ENCODE measurements around the gene MYO1E. TPM values are rescaled to one million over a fixed set of nuclear protein-coding genes. Genes with fewer than 3 reads are reported as not detected.
A peak's percentile ranks its signal among the peaks of the same experiment; 100 is the strongest.

The MYO1E gene
- total RNA-seq, 4 donors from 2014 or later, result 49.7 to 76.1 (median 65.6) TPM

GRCh38 chr15:59196416-59196815 lies 176.3 kb downstream of the MYO1E start:
- H3K36me3 ChIP-seq, result peaks cover 0 to 76% of the 10 kb centered on the region in 2 donors
- TF ChIP-seq CTCF (IDR thresholded peaks at IDR 0.05) (no peak), POLR2A (IDR thresholded peaks at IDR 0.05) (no peak), POLR2AphosphoS5 (IDR thresholded peaks at IDR 0.05) (no peak), EP300 (IDR thresholded peaks at IDR 0.05) (no peak)
- 96 to 100% methylated on average over 1 to 2 of the region's 2 CpGs for WGBS, 2 donors (ENCODE audit: low coverage in 1 of 2)
- H3K4me3 ChIP-seq, result no peak overlapping the region
- H3K9me3 ChIP-seq, result no peaks in the 10 kb centered on the region
- no peak overlapping the region for H3K27ac ChIP-seq
- peaks cover 0 to 10% (median 0%) of the 10 kb centered on the region in 3 donors for H3K4me1 ChIP-seq
- ATAC-seq, result no peak
- no peaks in the 10 kb centered on the region for H3K27me3 ChIP-seq

- 89 to 90% methylated on average over 6 to 8 of the region's 10 CpGs for WGBS, 2 donors (ENCODE audit: low coverage in 1 of 2)
- no peaks in the 10 kb centered on the region for H3K9me3 ChIP-seq
- peaks cover 0 to 73% of the 10 kb centered on the region in 2 donors for H3K36me3 ChIP-seq
- no peaks in the 10 kb centered on the region for H3K27me3 ChIP-seq
- no peak overlapping the region for H3K4me3 ChIP-seq
- H3K27ac ChIP-seq, result no peak overlapping the region
- peaks cover 0 to 12% (median 0%) of the 10 kb centered on the region in 3 donors for H3K4me1 ChIP-seq
- ATAC-seq, result no peak
- TF ChIP-seq POLR2AphosphoS5 (IDR thresholded peaks at IDR 0.05) (no peak), EP300 (IDR thresholded peaks at IDR 0.05) (no peak)
These were observed 177.9 kb downstream of the MYO1E start for GRCh38 chr15:59194639-59195325.

- Histone ChIP-seq H3K36me3 (peaks cover 0 to 78% of the 10 kb centered on the region in 2 donors), H3K9me3 (peaks cover 0 to 7% (median 0%) of the 10 kb centered on the region in 3 donors), H3K4me1 (peaks cover 0 to 12% (median 0%) of the 10 kb centered on the region in 3 donors), H3K27me3 (no peaks in the 10 kb centered on the region), H3K4me3 (no peak overlapping the region), H3K27ac (no peak overlapping the region)
- WGBS, 2 donors (ENCODE audit: low coverage in 1 of 2), result 67 to 88% methylated on average over 4 to 5 of the region's 6 CpGs
- no peak for ATAC-seq
- peak; percentile 29 for TF ChIP-seq POLR2AphosphoS5 (IDR thresholded peaks at IDR 0.05)
- no peak for TF ChIP-seq CTCF (IDR thresholded peaks at IDR 0.05)
- no peak for TF ChIP-seq EP300 (IDR thresholded peaks at IDR 0.05)
- TF ChIP-seq POLR2A (IDR thresholded peaks at IDR 0.05), result no peak
These were observed 180.8 kb downstream of the MYO1E start for GRCh38 chr15:59191855-59192237.

GRCh38 chr15:59190291-59190690 lies 182.4 kb downstream of the MYO1E start:
- ATAC-seq, result no peak
- Histone ChIP-seq H3K27ac (no peak overlapping the region), H3K27me3 (no peaks in the 10 kb centered on the region), H3K9me3 (peaks cover 0 to 7% (median 0%) of the 10 kb centered on the region in 3 donors), H3K4me1 (peaks cover 0 to 12% (median 0%) of the 10 kb centered on the region in 3 donors), H3K36me3 (peaks cover 0 to 72% of the 10 kb centered on the region in 2 donors), H3K4me3 (no peak overlapping the region)
- whole genome bisulfite sequencing, 2 donors (ENCODE audit: low coverage in 1 of 2), result 94 to 96% methylated on average over 4 to 5 of the region's 7 CpGs
- TF ChIP-seq EP300 (IDR thresholded peaks at IDR 0.05) (no peak), CTCF (IDR thresholded peaks at IDR 0.05) (no peak), POLR2A (IDR thresholded peaks at IDR 0.05) (no peak), POLR2AphosphoS5 (IDR thresholded peaks at IDR 0.05) (no peak)

- H3K36me3 ChIP-seq, result peaks cover 0 to 71% of the 10 kb centered on the region in 2 donors
- TF ChIP-seq POLR2A (IDR thresholded peaks at IDR 0.05), result no peak
- no peak for TF ChIP-seq POLR2AphosphoS5 (IDR thresholded peaks at IDR 0.05)
- TF ChIP-seq CTCF (IDR thresholded peaks at IDR 0.05), result no peak
- TF ChIP-seq EP300 (IDR thresholded peaks at IDR 0.05), result no peak
- WGBS, 2 donors (ENCODE audit: low coverage in 1 of 2), result 93 to 100% methylated on average over 1 to 5 of the region's 5 CpGs
- no peak overlapping the region for H3K4me3 ChIP-seq
- H3K27ac ChIP-seq, result no peak overlapping the region
- peaks cover 0 to 12% (median 0%) of the 10 kb centered on the region in 3 donors for H3K4me1 ChIP-seq
- H3K9me3 ChIP-seq, result peaks cover 0 to 7% (median 0%) of the 10 kb centered on the region in 3 donors
- ATAC-seq, result no peak
- H3K27me3 ChIP-seq, result no peaks in the 10 kb centered on the region
These were observed 183.4 kb downstream of the MYO1E start for GRCh38 chr15:59189241-59189640.

Measured in gastroesophageal sphincter (tissue), 4 donors.